GM06990 (cell line): Measurements from ENCODE around the gene CASZ1.

Source experiments
- DNase-seq: peaks from one replicate; pipeline ENCODE4 v3.0.0-alpha.2; 2011; ENCODE audit not compliant: insufficient read length; ENCODE audit errors: extremely low read depth
- H3K27me3 ChIP-seq: replicated peaks from 2 replicates; pipeline ENCODE4 v1.6.0; 2011; ENCODE audit warnings: low read length; ENCODE audit not compliant: control insufficient read depth, insufficient read depth
- H3K36me3 ChIP-seq: 2 replicates; pipeline ENCODE4 v1.5.1; 2011; ENCODE audit warnings: low read length; ENCODE audit not compliant: control insufficient read depth, insufficient read depth
- H3K4me3 ChIP-seq: replicated peaks from 2 replicates; pipeline ENCODE4 v1.5.1; 2011; ENCODE audit warnings: low read depth, mild to moderate bottlenecking, control low read depth, low read length
- TF ChIP-seq, protein P1 (sequence below): IDR thresholded peaks from 2 replicates; pipeline ENCODE4 v1.5.1; 2011; ENCODE audit warnings: low read length, control low read depth, mild to moderate bottlenecking, inconsistent platforms; ENCODE audit not compliant: insufficient read depth, poor library complexity, severe bottlenecking

Gene CASZ1

DNA sequence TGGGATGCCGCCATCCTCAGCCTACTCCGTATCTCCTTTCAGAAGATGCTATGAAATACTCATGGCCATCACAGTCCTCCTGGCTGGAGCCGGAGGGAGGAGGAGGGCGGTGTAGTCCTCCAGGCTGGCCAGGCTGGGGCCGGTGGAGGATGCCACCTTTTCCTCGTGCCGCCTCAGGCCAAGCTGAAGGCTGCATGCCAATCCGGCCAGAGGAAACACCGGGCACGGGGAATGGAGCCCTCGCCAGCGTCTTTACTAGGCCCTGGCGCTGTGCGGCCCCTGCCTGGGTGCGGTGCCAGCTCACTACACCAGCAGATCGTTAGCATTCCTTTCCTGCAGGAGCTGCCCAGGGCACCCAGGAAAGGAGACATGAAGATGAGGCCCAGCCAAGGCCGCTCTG, 70.1 kb downstream of the CASZ1 start:
- TF ChIP-seq, protein P1, sequence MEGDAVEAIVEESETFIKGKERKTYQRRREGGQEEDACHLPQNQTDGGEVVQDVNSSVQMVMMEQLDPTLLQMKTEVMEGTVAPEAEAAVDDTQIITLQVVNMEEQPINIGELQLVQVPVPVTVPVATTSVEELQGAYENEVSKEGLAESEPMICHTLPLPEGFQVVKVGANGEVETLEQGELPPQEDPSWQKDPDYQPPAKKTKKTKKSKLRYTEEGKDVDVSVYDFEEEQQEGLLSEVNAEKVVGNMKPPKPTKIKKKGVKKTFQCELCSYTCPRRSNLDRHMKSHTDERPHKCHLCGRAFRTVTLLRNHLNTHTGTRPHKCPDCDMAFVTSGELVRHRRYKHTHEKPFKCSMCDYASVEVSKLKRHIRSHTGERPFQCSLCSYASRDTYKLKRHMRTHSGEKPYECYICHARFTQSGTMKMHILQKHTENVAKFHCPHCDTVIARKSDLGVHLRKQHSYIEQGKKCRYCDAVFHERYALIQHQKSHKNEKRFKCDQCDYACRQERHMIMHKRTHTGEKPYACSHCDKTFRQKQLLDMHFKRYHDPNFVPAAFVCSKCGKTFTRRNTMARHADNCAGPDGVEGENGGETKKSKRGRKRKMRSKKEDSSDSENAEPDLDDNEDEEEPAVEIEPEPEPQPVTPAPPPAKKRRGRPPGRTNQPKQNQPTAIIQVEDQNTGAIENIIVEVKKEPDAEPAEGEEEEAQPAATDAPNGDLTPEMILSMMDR: no peak
- DNase-seq: no peak
- Histone ChIP-seq H3K27me3 (no peaks in the 10 kb centered on the region; the same call in 1 of the 2 replicates), H3K36me3 (no peaks in the 10 kb centered on the region), H3K4me3 (no peak overlapping the region)

- no peak overlapping the region for H3K4me3 ChIP-seq
- no peak for DNase-seq
- H3K36me3 ChIP-seq: no peaks in the 10 kb centered on the region
- TF ChIP-seq, protein P1: no peak
- H3K27me3 ChIP-seq: no peaks in the 10 kb centered on the region; the same call in 1 of the 2 replicates
Observed at GRCh38 chr1:10724948-10725847, 71.2 kb downstream of the CASZ1 start.

DNA sequence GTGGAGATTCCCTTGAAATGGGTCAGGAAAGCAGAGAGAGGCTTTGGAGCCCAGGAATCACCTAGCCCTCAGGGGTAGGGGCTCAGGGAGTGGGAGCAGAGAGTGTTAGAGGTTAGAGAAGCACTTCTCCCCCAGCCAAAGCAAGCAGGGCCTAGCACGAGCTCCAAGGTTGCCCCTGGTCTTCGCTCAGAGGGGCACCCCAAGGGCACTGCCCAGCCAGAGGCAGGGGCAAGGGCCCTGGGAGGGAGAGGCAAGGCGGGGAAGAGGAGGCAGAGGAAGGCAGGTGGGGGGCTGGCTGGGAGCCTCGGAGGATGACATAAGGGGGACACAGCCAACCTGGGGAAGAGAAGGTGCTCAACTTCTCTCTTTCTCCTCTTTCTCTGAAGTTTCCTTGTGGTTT, 71.9 kb downstream of the CASZ1 start:
- Histone ChIP-seq H3K36me3 (no peaks in the 10 kb centered on the region), H3K4me3 (no peak overlapping the region), H3K27me3 (peaks cover under 1% of the 10 kb centered on the region)
- TF ChIP-seq, protein P1: no peak
- DNase-seq: no peak

- no peak overlapping the region for H3K4me3 ChIP-seq
- H3K27me3 ChIP-seq: peaks cover 1% of the 10 kb centered on the region
- TF ChIP-seq, protein P1: no peak
- no peaks in the 10 kb centered on the region for H3K36me3 ChIP-seq
- no peak for DNase-seq
Observed at GRCh38 chr1:10724052-10724494, 72.4 kb downstream of the CASZ1 start.

- no peak overlapping the region for H3K4me3 ChIP-seq
- TF ChIP-seq, protein P1: no peak
- no peaks in the 10 kb centered on the region for H3K36me3 ChIP-seq
- DNase-seq: no peak
- H3K27me3 ChIP-seq: peaks cover 1% of the 10 kb centered on the region
Observed at GRCh38 chr1:10723317-10723716, 73.1 kb downstream of the CASZ1 start.
